HK-2 (cell line): ENCODE measurements around the gene ETHE1.
A peak's percentile ranks its signal among the peaks of the same experiment; 100 is the strongest.
"Not testable (repeated sequence)": the region's sequence is repeated elsewhere in the genome, so short reads cannot be mapped to it uniquely, and the experiment has no call there.

Source experiments
- DNase-seq: peaks from one replicate; pipeline ENCODE4 v3.0.0-alpha.2; 2018; ENCODE audit not compliant: unreplicated experiment

The ETHE1 gene

DNA sequence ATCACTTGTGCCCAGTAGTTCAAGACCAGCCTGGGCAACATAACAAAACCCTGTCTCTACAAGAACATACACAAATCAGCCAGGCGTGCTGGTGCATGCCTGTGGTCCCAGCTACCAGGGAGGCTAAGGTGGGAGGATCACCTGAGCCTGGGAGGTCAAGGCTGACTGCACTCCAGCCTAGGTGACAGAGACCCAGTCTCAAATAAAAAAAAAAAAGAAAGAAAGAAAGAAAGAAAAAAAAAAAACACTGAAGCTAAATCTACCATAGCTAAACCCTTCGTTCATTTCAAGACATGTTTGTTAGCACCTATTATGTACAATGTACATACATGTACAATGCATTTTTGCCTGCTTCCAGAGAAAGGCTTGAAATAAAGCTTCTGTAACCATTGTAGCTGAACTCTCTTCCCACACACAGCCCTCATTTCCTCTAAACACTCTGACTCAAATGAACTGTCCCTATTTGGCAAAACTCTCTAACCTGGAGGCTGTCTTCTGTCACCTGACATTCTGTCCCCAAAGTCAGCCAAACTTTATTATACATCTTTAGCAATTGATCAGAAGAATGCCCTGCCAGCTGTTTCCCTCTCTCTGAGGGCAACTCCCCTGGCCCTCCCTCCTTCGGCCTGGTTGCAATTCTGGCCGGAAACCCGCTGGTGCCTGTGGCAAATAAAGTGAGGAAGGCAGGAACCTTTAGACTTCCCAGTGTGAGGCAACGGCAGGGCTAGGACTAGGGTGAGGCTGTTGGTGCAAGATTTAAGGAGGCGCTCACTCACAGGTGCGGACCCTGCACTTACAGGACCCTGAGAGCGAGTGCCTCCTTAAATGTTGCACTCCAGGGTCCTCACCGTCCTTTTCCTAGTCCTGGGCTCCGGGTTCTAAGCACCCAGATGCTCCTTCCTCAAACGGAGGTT, 1.8 kb downstream of the ETHE1 start:
- DNase-seq: peak; percentile 41

GRCh38 chr19:43523696-43524095, 3.3 kb downstream of the ETHE1 start:
- DNase-seq: not testable (repeated sequence)

DNA sequence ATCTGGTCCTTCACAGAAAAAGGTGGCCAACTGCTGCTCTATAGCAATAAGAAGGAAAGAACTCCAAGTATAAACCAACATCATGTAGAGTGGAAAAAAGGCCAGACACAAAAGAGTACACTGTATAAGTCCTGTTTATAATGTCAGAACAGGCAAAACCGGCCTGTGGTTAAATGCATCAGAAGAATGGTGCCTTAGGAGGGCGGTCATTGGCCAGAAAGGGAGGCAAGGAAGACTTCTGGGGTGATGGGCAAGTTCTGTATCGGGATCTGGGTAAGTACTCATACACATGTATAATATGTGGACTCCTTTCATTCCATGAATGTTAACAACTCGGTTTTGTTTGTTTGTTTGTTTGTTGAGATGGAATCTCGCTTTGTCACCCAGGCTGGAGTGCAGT, 4.1 kb downstream of the ETHE1 start:
- DNase-seq: no peak

DNA sequence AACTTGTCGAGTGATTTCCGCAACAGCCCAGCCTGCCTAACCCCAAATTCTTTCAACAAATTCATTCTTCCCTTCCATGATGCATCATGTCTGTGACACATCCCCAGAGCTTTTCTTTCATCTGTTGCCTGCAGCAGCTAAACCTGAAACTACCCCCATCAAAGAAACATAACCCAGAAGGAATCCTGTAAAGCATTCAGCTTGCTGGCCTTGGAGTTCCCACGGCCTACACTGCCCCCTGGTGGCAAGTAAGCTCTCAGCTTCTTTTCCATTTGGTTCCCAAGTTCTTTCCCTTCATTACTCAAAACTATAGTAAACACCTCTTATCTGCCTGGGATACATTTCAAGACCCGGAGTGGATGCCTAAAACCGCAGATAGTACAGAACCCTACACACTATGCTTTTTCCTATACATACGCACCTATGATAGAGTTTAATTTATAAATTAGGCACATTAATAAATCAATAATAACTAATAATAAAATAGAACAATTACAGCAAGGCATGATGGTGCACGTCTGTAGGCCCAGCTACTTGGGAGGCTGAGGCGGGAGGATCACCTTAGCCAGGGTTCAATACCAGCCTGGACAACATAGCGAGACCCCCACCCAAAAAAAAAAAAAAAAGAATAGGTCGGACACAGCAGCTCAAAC, 7.4 kb downstream of the ETHE1 start:
- peak; percentile 81 for DNase-seq

GRCh38 chr19:43518051-43518450, 8.9 kb downstream of the ETHE1 start:
- no peak for DNase-seq

DNA sequence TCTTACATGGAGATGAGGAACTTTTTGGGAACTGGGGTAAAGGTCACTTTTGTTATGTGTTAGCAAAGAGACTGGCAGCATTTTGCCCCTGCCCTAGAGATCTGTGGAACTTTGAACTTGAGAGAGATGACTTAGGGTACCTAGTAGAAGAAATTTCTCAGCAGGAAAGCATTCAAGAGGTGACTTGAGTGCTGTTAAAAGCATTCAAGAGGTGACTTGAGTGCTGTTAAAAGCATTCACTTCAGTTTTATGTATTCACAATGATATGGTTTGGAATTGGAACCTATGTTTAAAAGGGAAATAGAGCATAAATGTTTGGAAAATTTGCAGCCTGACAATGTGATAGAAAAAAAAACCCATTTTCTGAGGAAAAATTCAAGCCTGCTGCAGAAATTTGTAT, 14.6 kb downstream of the ETHE1 start:
- not testable (repeated sequence) for DNase-seq

DNA sequence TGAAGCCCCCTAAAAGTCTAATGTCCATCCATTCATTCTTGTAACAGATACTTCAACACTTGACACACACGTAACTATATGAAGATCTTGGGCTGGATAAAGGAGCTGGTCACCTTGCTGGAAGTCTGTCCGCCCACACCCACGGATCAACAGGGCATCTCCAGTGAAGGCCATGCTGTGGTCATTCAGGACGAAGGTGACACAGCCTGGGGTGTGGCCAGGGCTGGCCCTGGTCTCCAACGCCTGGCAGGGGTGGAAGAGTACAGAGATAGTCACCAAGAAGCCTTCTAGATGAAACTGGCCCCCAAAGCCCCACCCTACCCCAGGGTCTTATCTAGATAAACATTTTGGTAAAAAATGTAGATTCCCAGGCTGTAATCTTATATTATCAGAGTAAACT, 15.7 kb downstream of the ETHE1 start:
- no peak for DNase-seq

DNA sequence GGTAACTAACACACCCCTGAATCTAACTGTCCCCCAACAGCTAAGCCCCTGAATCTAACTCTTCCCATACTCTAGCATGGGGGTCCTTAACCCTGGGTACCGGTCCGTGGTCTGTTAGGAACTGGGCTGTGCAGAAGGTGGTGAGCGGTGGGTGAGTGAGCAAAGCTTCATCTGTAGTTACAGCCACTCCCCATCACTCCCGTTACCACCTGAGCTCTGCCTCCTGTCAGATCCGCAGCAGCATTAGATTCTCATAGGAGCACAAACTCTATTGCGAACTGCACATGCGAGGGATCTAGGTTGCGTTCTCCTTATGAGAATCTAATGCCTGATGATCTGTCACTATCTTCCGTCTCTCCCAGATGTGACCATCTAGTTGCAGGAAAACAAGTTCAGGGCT, 16.3 kb downstream of the ETHE1 start:
- no peak for DNase-seq

DNA sequence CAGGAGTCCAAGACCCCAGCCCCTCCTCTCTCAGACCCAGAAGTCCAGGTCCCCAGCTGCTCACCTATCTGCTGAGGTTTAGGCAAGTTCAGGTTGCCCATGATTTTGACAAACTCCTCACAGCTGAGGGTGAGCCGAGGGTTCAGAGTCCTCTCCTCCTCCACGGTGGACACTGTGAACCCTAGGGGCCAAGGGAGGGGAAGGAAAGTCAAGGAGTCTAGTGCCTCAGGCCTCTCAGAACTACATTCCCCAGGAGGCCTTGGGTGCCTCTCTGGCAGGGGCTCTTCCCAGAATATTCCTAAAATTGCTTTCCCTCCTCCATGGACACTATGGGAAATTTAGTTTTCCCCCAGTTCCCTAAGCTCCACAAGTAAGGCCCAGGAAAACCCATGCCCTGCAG, 19.1 kb downstream of the ETHE1 start:
- no peak for DNase-seq

GRCh38 chr19:43506629-43507028, 20.4 kb downstream of the ETHE1 start:
- no peak for DNase-seq

DNA sequence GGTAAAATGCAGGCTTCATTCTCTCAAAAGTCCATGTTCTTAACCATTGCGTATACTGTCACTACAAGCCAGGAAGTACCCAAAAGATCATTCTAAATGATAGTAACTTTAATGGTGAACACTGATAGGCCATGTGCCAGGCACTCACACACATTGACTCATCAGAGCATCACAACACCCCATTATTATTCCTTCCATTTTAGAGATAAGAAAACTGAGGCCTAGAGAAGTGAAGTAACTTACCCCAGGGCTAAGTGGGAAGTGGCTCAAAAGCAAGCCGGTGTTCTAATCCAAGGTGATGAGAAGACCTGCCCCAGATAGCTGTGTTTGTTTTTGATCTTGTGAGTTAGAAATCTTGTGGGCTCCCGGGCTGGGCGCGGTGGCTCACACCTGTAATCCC, 21.1 kb downstream of the ETHE1 start:
- no peak for DNase-seq

- no peak for DNase-seq
Measured at GRCh38 chr19:43505186-43505456, 21.9 kb downstream of the ETHE1 start.

GRCh38 chr19:43504426-43505185, 22.4 kb downstream of the ETHE1 start, which contains the start of gene PHLDB3:
Gene PHLDB3, minus strand, starts transcription at chr19:43504746. Its CDS starts 628 bp downstream, at chr19:43504118.
- peak; percentile 57 for DNase-seq

DNA sequence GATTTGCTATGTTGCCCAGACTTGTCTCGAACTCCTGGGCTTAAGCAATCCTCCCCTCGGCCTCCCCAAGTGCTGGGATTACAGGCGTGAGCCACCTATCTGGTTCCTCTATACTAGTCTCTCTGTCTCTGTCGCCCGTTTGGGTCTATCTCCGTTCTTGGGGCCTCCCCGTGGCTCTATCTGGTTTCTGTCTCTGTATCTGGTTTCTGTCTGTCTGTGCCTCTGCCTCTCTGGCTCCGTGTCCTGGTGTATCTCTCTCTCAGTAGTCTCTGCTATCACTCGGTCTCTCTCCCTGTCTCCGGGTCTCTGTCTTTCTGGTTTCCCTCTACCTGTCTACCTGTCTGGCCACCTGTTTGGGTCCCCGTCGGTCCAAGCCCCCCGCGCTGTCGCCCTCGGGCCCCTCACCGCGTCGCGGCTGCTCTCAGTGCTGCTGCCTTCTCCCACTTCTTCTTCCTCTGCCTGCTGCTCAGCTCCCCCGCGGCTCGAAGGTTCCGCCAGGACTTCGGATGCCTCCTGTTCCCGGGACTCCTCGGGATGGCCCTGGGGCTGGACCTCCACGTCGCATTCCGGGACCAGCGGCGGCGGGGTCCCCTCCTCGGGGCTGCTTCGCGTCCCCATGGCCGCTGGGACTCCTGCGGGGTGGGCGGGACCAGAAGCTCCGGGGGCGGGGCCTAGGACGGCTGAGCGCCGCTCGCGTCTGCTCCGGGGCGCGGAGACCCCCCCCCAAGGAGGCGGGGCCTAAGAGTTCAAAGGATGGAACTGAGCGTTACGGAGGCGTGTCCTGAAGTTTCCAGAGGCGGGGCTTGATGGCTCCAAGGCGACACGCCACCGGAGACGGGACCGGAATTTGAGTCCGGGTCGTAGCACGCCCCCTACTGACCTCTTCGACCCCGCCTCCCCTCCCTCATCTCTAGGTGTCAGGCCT, 23.2 kb downstream of the ETHE1 start:
- peak; percentile 92 for DNase-seq

DNA sequence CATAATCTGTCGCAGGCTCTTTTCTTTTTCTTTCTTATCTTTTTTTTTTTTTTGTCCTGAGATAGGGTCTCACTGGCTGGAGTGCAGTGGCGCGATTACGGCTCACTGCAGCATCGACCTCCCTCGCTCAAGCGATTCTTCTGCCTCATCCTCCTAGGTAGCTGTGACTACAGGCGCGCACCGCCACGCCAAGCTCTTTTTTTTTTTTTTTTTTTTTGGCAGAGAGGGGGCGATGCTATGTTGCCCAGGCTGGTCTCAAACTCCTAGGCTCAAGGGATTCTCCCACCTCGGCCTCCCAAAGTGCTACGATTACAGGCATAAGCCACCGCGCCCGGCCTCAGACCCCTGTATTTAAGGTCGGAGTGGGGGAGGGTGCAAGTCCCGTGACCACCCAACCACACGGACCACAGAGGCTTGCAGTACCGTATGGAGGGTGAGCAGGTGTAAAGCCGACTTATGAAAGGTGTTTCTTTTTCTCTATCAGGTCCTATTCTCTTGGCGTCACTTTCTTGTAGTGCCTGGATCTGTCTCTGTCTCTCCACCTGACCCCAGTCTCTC, 24.5 kb downstream of the ETHE1 start:
- no peak for DNase-seq

DNA sequence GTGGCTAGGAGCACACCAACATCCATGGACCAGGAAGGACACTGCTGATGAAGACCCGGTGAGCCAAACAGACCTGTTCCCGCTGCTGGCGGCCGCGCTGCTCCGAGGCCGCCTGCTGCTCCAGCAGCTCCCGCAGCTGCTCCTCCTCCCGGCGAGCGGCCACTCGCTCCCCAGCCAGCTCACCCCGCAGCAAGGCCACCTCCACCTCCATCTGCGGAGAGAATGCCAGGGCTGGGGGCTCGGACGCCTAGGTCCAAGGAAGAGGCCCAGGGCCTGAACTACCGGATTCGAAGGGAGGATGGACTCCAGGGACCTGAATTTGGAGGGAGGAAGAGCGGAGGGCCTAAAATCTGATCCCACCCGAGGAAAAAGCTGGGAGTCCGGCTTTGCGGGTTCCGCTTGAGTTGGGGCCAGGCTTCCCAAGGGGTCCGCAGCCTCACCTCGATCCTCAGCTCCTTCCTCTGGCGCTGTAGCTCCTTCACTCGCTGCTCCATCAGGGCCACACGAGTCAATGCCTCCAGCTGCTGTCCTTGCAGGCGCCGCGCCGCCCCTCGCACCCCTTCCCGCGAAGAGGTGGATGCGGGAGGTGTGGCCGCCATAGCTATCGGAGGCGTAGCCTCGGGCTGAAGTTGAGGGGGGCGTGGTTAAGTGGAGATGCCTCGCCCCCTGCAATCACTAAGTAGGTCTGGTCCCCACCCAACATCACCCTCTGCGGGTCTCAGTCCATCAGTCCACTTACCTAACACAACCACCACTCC, 25.2 kb downstream of the ETHE1 start:
- no peak for DNase-seq

GRCh38 chr19:43499042-43499441, 28.0 kb downstream of the ETHE1 start:
- DNase-seq: no peak

GRCh38 chr19:43498233-43498842, 28.7 kb downstream of the ETHE1 start:
- no peak for DNase-seq

GRCh38 chr19:43496960-43497359, 30.0 kb downstream of the ETHE1 start:
- no peak for DNase-seq

DNA sequence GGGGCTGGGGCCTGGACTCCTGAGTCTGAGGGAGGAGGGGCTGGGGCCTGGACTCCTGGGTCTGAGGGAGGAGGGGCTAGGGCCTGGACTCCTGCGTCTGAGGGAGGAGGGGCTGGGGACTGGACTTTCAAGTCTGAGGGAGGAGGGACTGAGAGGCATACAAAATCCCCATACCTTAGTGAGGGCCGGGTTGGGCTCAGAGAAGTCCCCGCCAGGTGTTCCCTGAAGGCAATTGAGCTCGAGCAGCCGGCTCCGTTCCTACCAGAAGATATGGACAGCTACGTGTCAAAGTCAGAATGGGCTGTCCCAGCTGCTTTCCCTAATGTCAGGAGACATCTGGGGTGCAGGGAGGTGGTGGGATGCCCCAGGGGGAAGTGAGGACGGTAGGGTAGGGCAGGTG, 31.9 kb downstream of the ETHE1 start:
- no peak for DNase-seq
